Kidney (tissue), 14 donors: Measurements from ENCODE around the gene NFXL1. TPM values are rescaled to one million over a fixed set of nuclear protein-coding genes. Genes with fewer than 3 reads are reported as not detected.

Experiments used
- DNase-seq, 5 donors: peaks; one replicate each; pipeline ENCODE4 v3.0.0-alpha.2; 2013 to 2020
- FAIRE-seq: peaks from 2 replicates; lab custom pipeline; 2012; peaks lifted over from hg19 to GRCh38; lab: Jason Lieb, UNC
- H3K27ac ChIP-seq, 2 donors: one replicate each; pipeline ENCODE4 v1.7.0; 2013; ENCODE audit warnings: low read depth in 2 of 2, low read length in 2 of 2, inconsistent platforms in 1 of 2
- H3K27me3 ChIP-seq: one replicate; pipeline ENCODE4 v1.7.1; 2013; ENCODE audit warnings: low read length, inconsistent platforms; ENCODE audit not compliant: control insufficient read depth, insufficient read depth
- H3K36me3 ChIP-seq, 3 donors: one replicate each; pipeline versions ENCODE4 v1.7.0 to v1.7.1; 2013; ENCODE audit warnings: low read length in 3 of 3, control low read depth in 1 of 3, inconsistent platforms in 1 of 3; ENCODE audit not compliant: insufficient read depth in 3 of 3, control insufficient read depth in 2 of 3
- H3K4me1 ChIP-seq, 3 donors: one replicate each; pipeline versions ENCODE4 v1.7.0 to v1.7.1; 2013; ENCODE audit warnings: low read length in 3 of 3, inconsistent platforms in 1 of 3, low read depth in 1 of 3; ENCODE audit not compliant: control insufficient read depth in 2 of 3, insufficient read depth in 2 of 3
- H3K4me3 ChIP-seq, 3 donors: one replicate each; pipeline versions ENCODE4 v1.7.0 to v1.8.1; 2013; ENCODE audit warnings: low read length in 3 of 3, control low read depth in 1 of 3, inconsistent platforms in 1 of 3
- H3K9ac ChIP-seq, 3 donors: one replicate each; pipeline versions ENCODE4 v1.7.0 to v1.7.1; 2013; ENCODE audit warnings: low read length in 3 of 3, control low read depth in 1 of 3, inconsistent platforms in 1 of 3
- H3K9me3 ChIP-seq, 3 donors: one replicate each; pipeline versions ENCODE4 v1.7.0 to v1.7.1; 2013; ENCODE audit warnings: low read length in 3 of 3, control low read depth in 1 of 3, inconsistent platforms in 1 of 3; ENCODE audit not compliant: control insufficient read depth in 2 of 3, insufficient read depth in 1 of 3
- CTCF ChIP-seq: IDR thresholded peaks from 3 replicates; pipeline ENCODE4 v1.5.1; 2012; ENCODE audit warnings: mild to moderate bottlenecking, moderate library complexity, borderline replicate concordance; ENCODE audit not compliant: insufficient read depth; ENCODE audit errors: extremely low read depth
- intact Hi-C: fragments of 100-400 bp; cut with DNase I; formaldehyde crosslinking; loops from one replicate; pipeline ENCODE4 v1.11.1; 2022
- polyA plus RNA-seq: library from polyadenylated mRNA; stranded (reverse); fragments of 350-450 nt; fragmentation: Illumina TruSeq; extraction: RNeasy Lipid Tissue Mini Kit (QIAGEN cat#74804); gene quantifications from one replicate; pipeline ENCODE4 v1.2.3, GENCODE V29; 2014; ENCODE audit warnings: low read depth, low replicate concordance; ENCODE audit not compliant: insufficient read depth
- total RNA-seq: library from RNA; stranded (reverse); fragmentation: NEBNext Ultra II Directional; extraction: Animal tissue kit (Norgen Biotek cat#: 25700); gene quantifications from one replicate; pipeline ENCODE4 v1.2.1, GENCODE V29; 2021
- donor health status: control.
- donor health status: control.
- donor health status: control.
- donor health status: control.
- donor health status: control.
- donor health status: DM: yes; HTN: yes; CAD: no.
- donor health status: Normal renal cell carcinoma (clear cell type).

The NFXL1 gene
- total and polyA plus RNA-seq, 2 donors from 2014 or later: 5.5 to 16.0 TPM

GRCh38 chr4:47804598-47804997 is 109.8 kb downstream of the NFXL1 start:
- Histone ChIP-seq H3K27ac (no peak overlapping the region), H3K9ac (no peak overlapping the region), H3K4me1 (no peaks in the 10 kb centered on the region), H3K36me3 (no peaks in the 10 kb centered on the region), H3K9me3 (no peaks in the 10 kb centered on the region), H3K4me3 (no peak overlapping the region), H3K27me3 (no peaks in the 10 kb centered on the region)
- FAIRE-seq (no peak), DNase-seq (no peak)
- TF ChIP-seq CTCF: no peak
- intact Hi-C loops: no loop called here

GRCh38 chr4:47801481-47802002 is 112.8 kb downstream of the NFXL1 start:
- H3K4me3 ChIP-seq: no peak overlapping the region
- intact Hi-C loops: no loop called here
- no peak for DNase-seq
- no peak for FAIRE-seq
- H3K36me3 ChIP-seq: no peaks in the 10 kb centered on the region
- no peak for TF ChIP-seq CTCF
- no peak overlapping the region for H3K27ac ChIP-seq
- no peak overlapping the region for H3K9ac ChIP-seq
- H3K4me1 ChIP-seq: no peaks in the 10 kb centered on the region
- no peaks in the 10 kb centered on the region for H3K9me3 ChIP-seq
- H3K27me3 ChIP-seq: no peaks in the 10 kb centered on the region

GRCh38 chr4:47798165-47798564 is 116.2 kb downstream of the NFXL1 start:
- no peaks in the 10 kb centered on the region for H3K27me3 ChIP-seq
- TF ChIP-seq CTCF: no peak
- no peak overlapping the region for H3K9ac ChIP-seq
- FAIRE-seq: no peak
- no peak overlapping the region for H3K27ac ChIP-seq
- intact Hi-C loops: no loop called here
- H3K4me3 ChIP-seq: no peak overlapping the region
- no peaks in the 10 kb centered on the region for H3K9me3 ChIP-seq
- no peak for DNase-seq
- H3K36me3 ChIP-seq: no peaks in the 10 kb centered on the region
- no peaks in the 10 kb centered on the region for H3K4me1 ChIP-seq

Other genes starting within 250 kb of the NFXL1 start
- 2.6 TPM for gene CORIN, start 76.5 kb downstream of the NFXL1 start, total RNA-seq
- 0.75 TPM for gene CORIN, start 76.5 kb downstream of the NFXL1 start, polyA plus RNA-seq
- gene CNGA1, start 102.1 kb upstream of the NFXL1 start, total RNA-seq: 3.4 TPM
- gene CNGA1, start 102.1 kb upstream of the NFXL1 start, polyA plus RNA-seq: 3.7 TPM
- gene NIPAL1, start 102.2 kb upstream of the NFXL1 start, total RNA-seq: 6.9 TPM
- 1.4 TPM for gene NIPAL1, start 102.2 kb upstream of the NFXL1 start, polyA plus RNA-seq
- gene TXK, start 219.7 kb upstream of the NFXL1 start, total RNA-seq: 7.9 TPM
- gene TXK, start 219.7 kb upstream of the NFXL1 start, polyA plus RNA-seq: 0.26 TPM